ENCODE data around the gene OR2T5.
"Not testable (repeated sequence)": the region's sequence is repeated elsewhere in the genome, so short reads cannot be mapped to it uniquely, and the experiment has no call there.

DNA sequence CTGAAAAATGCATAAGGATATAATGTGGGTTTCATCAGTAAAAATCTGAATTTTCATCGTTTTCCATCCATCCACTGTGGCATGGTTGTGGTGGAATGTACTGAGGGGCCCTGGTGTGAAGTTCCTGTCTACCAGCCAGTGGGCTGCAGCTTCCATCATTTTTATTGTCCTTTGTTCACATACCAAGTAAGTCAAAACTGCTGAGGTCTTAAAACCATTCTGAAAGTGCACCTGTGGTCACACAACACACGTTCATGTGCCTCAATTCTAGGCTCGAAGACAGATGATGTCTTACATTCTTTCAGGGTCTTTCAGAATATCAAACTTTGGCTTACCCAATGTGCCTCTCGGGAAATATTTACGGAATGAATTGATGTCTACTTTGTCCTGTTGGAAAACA, 49.1 kb upstream of the OR2T5 start:
- TF ChIP-seq, protein P1, sequence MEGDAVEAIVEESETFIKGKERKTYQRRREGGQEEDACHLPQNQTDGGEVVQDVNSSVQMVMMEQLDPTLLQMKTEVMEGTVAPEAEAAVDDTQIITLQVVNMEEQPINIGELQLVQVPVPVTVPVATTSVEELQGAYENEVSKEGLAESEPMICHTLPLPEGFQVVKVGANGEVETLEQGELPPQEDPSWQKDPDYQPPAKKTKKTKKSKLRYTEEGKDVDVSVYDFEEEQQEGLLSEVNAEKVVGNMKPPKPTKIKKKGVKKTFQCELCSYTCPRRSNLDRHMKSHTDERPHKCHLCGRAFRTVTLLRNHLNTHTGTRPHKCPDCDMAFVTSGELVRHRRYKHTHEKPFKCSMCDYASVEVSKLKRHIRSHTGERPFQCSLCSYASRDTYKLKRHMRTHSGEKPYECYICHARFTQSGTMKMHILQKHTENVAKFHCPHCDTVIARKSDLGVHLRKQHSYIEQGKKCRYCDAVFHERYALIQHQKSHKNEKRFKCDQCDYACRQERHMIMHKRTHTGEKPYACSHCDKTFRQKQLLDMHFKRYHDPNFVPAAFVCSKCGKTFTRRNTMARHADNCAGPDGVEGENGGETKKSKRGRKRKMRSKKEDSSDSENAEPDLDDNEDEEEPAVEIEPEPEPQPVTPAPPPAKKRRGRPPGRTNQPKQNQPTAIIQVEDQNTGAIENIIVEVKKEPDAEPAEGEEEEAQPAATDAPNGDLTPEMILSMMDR (IDR thresholded peaks at IDR 0.05), result not testable (repeated sequence)
- TF ChIP-seq, protein P2, sequence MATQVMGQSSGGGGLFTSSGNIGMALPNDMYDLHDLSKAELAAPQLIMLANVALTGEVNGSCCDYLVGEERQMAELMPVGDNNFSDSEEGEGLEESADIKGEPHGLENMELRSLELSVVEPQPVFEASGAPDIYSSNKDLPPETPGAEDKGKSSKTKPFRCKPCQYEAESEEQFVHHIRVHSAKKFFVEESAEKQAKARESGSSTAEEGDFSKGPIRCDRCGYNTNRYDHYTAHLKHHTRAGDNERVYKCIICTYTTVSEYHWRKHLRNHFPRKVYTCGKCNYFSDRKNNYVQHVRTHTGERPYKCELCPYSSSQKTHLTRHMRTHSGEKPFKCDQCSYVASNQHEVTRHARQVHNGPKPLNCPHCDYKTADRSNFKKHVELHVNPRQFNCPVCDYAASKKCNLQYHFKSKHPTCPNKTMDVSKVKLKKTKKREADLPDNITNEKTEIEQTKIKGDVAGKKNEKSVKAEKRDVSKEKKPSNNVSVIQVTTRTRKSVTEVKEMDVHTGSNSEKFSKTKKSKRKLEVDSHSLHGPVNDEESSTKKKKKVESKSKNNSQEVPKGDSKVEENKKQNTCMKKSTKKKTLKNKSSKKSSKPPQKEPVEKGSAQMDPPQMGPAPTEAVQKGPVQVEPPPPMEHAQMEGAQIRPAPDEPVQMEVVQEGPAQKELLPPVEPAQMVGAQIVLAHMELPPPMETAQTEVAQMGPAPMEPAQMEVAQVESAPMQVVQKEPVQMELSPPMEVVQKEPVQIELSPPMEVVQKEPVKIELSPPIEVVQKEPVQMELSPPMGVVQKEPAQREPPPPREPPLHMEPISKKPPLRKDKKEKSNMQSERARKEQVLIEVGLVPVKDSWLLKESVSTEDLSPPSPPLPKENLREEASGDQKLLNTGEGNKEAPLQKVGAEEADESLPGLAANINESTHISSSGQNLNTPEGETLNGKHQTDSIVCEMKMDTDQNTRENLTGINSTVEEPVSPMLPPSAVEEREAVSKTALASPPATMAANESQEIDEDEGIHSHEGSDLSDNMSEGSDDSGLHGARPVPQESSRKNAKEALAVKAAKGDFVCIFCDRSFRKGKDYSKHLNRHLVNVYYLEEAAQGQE (IDR thresholded peaks at IDR 0.05; ENCODE audit: insufficient read depth in 1 of 2, low read depth in 2 of 2, low read length in 1 of 2), result not testable (repeated sequence)
- not testable (repeated sequence) for TF ChIP-seq POLR2AphosphoS5 (IDR thresholded peaks at IDR 0.05; ENCODE audit: low read depth, low read length); SIN3A (IDR thresholded peaks at IDR 0.05; ENCODE audit: borderline replicate concordance, insufficient read depth, low read depth, low read length)

All from Panc1 (cell line).